SK-N-SH (cell line): ENCODE results near the gene COL1A2. TPM values are rescaled to one million over a fixed set of nuclear protein-coding genes. Genes with fewer than 3 reads are reported as not detected.

Source experiments
- CTCF ChIA-PET: fragments of 300-600, 350-600 bp; formaldehyde crosslinking; extraction: SDS; loops from one replicate; lab custom pipeline; 2021; lab: Yijun Ruan, JAX
- POLR2A ChIA-PET: fragments of 350-600 bp; sonication (Branson Sonifier 250); formaldehyde crosslinking; extraction: SDS; loops from one replicate; lab custom pipeline; 2020; ENCODE audit warnings: antibody characterized with exemption, inconsistent platforms; lab: Yijun Ruan, JAX
- DNase-seq: peaks from one replicate; pipeline ENCODE4 v3.0.0; 2012
- H2AFZ ChIP-seq: fragments of 200-600 bp; sonication (generic); 2 replicates; pipeline ENCODE4 v1.8.1; 2016; ENCODE audit warnings: antibody characterized with exemption, mild to moderate bottlenecking, low read depth
- H3F3A ChIP-seq: fragments of 200-600 bp; sonication (generic); replicated peaks from 2 replicates; pipeline ENCODE3; 2016; ENCODE audit warnings: antibody characterized with exemption, mild to moderate bottlenecking; ENCODE audit not compliant: insufficient read depth
- H3K27ac ChIP-seq, 2 experiments: fragments of 200-500 bp in 1 of 2; fragments of 200-600 bp in 1 of 2; sonication (Bioruptor generic) in 1 of 2; sonication (generic), shearing (Covaris generic) in 1 of 2; 2 replicates each; pipeline versions ENCODE4 v1.5.1 to v1.6.1; 2014 to 2016; ENCODE audit warnings: low read depth in 2 of 2, inconsistent platforms in 1 of 2, low read length in 1 of 2, mild to moderate bottlenecking in 1 of 2, mixed read lengths in 1 of 2
- H3K27me3 ChIP-seq: fragments of 200-600 bp; sonication (generic), shearing (Covaris generic); 2 replicates; pipeline ENCODE4 v1.6.1; 2016; ENCODE audit warnings: mixed run types; ENCODE audit not compliant: insufficient read depth
- H3K36me3 ChIP-seq, 2 experiments: fragments of 200-500 bp in 1 of 2; fragments of 200-600 bp in 1 of 2; sonication (Bioruptor generic) in 1 of 2; sonication (generic) in 1 of 2; replicated peaks in 1 of 2; 2 replicates each; pipeline versions ENCODE3 to v1.5.1; 2014 to 2016; ENCODE audit warnings: low read length in 1 of 2, mild to moderate bottlenecking in 1 of 2; ENCODE audit not compliant: insufficient read depth in 2 of 2, control insufficient read depth in 1 of 2
- H3K4me1 ChIP-seq, 2 experiments: fragments of 200-500 bp in 1 of 2; fragments of 200-600 bp in 1 of 2; sonication (Bioruptor generic) in 1 of 2; sonication (generic), shearing (Covaris generic) in 1 of 2; 2 replicates each; pipeline versions ENCODE4 v1.5.1 to v1.6.1; 2014 to 2016; ENCODE audit warnings: low read depth in 1 of 2, low read length in 1 of 2, mixed run types in 1 of 2; ENCODE audit not compliant: insufficient read depth in 2 of 2, control insufficient read depth in 1 of 2
- H3K4me2 ChIP-seq: fragments of 200-600 bp; sonication (generic), shearing (Covaris generic); 2 replicates; pipeline ENCODE4 v1.6.1; 2017; ENCODE audit warnings: mixed run types
- H3K4me3 ChIP-seq, 2 experiments: fragments of 200-500 bp in 1 of 2; fragments of 200-600 bp in 1 of 2; sonication (Bioruptor generic) in 1 of 2; sonication (generic), shearing (Covaris generic) in 1 of 2; 2 replicates each; pipeline versions ENCODE4 v1.5.1 to v1.8.1; 2014 to 2016; ENCODE audit warnings: low read depth in 2 of 2, inconsistent platforms in 1 of 2, low read length in 1 of 2, mild to moderate bottlenecking in 1 of 2, mixed read lengths in 1 of 2, moderate library complexity in 1 of 2
- H3K79me2 ChIP-seq: fragments of 200-600 bp; sonication (generic); 2 replicates; pipeline ENCODE4 v1.8.1; 2017; ENCODE audit warnings: mild to moderate bottlenecking; ENCODE audit not compliant: insufficient read depth
- H3K9ac ChIP-seq: fragments of 200-600 bp; sonication (generic); 2 replicates; pipeline ENCODE4 v1.6.1; 2017; ENCODE audit warnings: mixed run types
- H3K9me2 ChIP-seq: fragments of 200-600 bp; sonication (generic); 2 replicates; pipeline ENCODE4 v1.6.1; 2017; ENCODE audit warnings: mixed run types
- H3K9me3 ChIP-seq: fragments of 200-600 bp; sonication (generic); 2 replicates; pipeline ENCODE4 v1.6.1; 2017; ENCODE audit warnings: mixed run types, mild to moderate bottlenecking, moderate library complexity
- H4K20me1 ChIP-seq: fragments of 200-600 bp; sonication (generic); 2 replicates; pipeline ENCODE4 v1.6.1; 2017; ENCODE audit warnings: mild to moderate bottlenecking, mixed run types; ENCODE audit not compliant: insufficient read depth
- CHD2 ChIP-seq: fragments of 150-350 bp; IDR thresholded peaks from 2 replicates; pipeline ENCODE4 v1.6.1; 2018; ENCODE audit warnings: low read length; ENCODE audit not compliant: partially characterized antibody
- ELF1 ChIP-seq: IDR thresholded peaks from 2 replicates; pipeline ENCODE4 v1.4.0; 2012
- EP300 ChIP-seq, 2 experiments: IDR thresholded peaks; 2 replicates each; pipeline versions ENCODE4 v1.4.0 to v1.6.1; 2012; ENCODE audit warnings: borderline replicate concordance in 1 of 2, low read depth in 1 of 2, low read length in 1 of 2
- FOSL2 ChIP-seq: IDR thresholded peaks from 2 replicates; pipeline ENCODE4 v1.4.0; 2012; ENCODE audit warnings: low read depth, mild to moderate bottlenecking, moderate library complexity, borderline replicate concordance
- FOXJ3 ChIP-seq: sonication (generic); formaldehyde crosslinking; IDR thresholded peaks from 2 replicates; pipeline ENCODE4 v1.5.1; 2020; ENCODE audit warnings: mild to moderate bottlenecking, missing genetic modification reagents
- JUND ChIP-seq: IDR thresholded peaks from 2 replicates; pipeline ENCODE4 v1.4.0; 2012
- MEF2A ChIP-seq: IDR thresholded peaks from 2 replicates; pipeline ENCODE4 v1.4.0; 2012; ENCODE audit warnings: low read depth, borderline replicate concordance
- MXI1 ChIP-seq: IDR thresholded peaks from 2 replicates; pipeline ENCODE4 v1.6.1; 2012; ENCODE audit warnings: mild to moderate bottlenecking, low read depth, low read length, improper control_type of control experiment
- NFIC ChIP-seq: IDR thresholded peaks from 2 replicates; pipeline ENCODE4 v1.4.0; 2012; ENCODE audit warnings: borderline replicate concordance
- POLR2AphosphoS5 ChIP-seq: IDR thresholded peaks from 2 replicates; pipeline ENCODE4 v1.6.1; 2012; ENCODE audit warnings: low read depth, low read length
- RCOR1 ChIP-seq: fragments of 150-350 bp; IDR thresholded peaks from 2 replicates; pipeline ENCODE4 v1.6.1; 2017; ENCODE audit warnings: antibody characterized with exemption, low read length
- RFX5 ChIP-seq: IDR thresholded peaks from 2 replicates; pipeline ENCODE4 v1.6.1; 2012; ENCODE audit warnings: mild to moderate bottlenecking, improper control_type of control experiment, low read length
- SIN3A ChIP-seq: IDR thresholded peaks from 2 replicates; pipeline ENCODE4 v1.6.1; 2012; ENCODE audit warnings: low read depth, mild to moderate bottlenecking, low read length, moderate library complexity, borderline replicate concordance
- TCF12 ChIP-seq: IDR thresholded peaks from 2 replicates; pipeline ENCODE4 v1.4.0; 2012
- USF1 ChIP-seq: IDR thresholded peaks from 2 replicates; pipeline ENCODE4 v1.4.0; 2012; ENCODE audit warnings: low read depth, borderline replicate concordance
- YY1 ChIP-seq: IDR thresholded peaks from 2 replicates; pipeline ENCODE4 v1.4.0; 2012; ENCODE audit warnings: low read depth, mild to moderate bottlenecking
- WGBS: methylation state at CpG from one replicate; pipeline ENCODE4 v1.1.6; 2017; ENCODE audit warnings: low lambda C conversion rate; 5-methylcytosine and 5-hydroxymethylcytosine counted together
- polyA plus RNA-seq, 3 experiments: library from polyadenylated mRNA; depleted of rRNA; stranded (reverse); fragments of >200 nt; gene quantifications; 2 replicates each; pipeline ENCODE4 v1.2.3, GENCODE V29; 2012
- TF ChIP-seq, protein P1 (sequence below): fragments of 150-350 bp; IDR thresholded peaks from 2 replicates; pipeline ENCODE4 v1.6.1; 2017; ENCODE audit warnings: antibody characterized with exemption, low read length, low read depth, borderline replicate concordance
- TF ChIP-seq, protein P2 (sequence below): IDR thresholded peaks from 2 replicates; pipeline ENCODE4 v1.4.0; 2012; ENCODE audit warnings: low read depth, borderline replicate concordance

The COL1A2 gene
- polyA plus RNA-seq, 1 of the 3 experiments (the other 2 are of a cell fraction): 11.4 TPM

- TF ChIP-seq USF1: no peak
- no peak for TF ChIP-seq ELF1
- no peak for TF ChIP-seq YY1
- TF ChIP-seq MEF2A: no peak
- no peak for TF ChIP-seq NFIC
Measured at GRCh38 chr7:94406696-94407095, 12.0 kb downstream of the COL1A2 start (continued).

DNA sequence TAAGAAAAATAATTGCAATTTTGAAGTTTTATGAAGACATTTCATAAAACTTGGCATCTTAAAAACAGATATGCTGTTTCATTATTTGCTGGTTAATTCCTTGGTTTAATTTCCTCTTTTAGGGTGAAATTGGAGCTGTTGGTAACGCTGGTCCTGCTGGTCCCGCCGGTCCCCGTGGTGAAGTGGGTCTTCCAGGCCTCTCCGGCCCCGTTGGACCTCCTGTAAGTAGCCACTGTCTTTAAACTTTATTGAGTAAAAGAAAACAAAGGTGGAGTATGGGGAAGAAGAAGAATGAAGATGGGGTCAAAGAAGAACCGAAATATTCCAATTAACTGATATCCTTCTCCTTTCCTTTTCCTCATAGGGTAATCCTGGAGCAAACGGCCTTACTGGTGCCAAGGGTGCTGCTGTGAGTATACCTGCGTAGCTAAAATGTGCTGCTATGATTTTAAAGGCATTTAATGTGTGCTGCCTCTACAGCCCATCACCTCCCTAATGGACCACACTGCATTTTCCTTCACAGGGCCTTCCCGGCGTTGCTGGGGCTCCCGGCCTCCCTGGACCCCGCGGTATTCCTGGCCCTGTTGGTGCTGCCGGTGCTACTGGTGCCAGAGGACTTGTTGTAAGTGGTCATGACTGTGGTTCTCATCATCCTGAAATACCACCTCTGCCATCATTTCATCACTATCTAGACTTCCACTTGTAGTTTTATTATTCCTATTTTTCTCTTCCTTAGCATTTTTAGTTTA is 14.7 kb downstream of the COL1A2 start:
- Histone ChIP-seq H3K27ac (no peak overlapping the region; a peak in 1 of 4 replicates), H3K4me3 (no peak overlapping the region), H3K4me2 (no peak overlapping the region), H3F3A (peaks cover 3% of the 10 kb centered on the region), H3K36me3 (no peaks in the 10 kb centered on the region), H3K9me2 (no peaks in the 10 kb centered on the region), H2AFZ (no peak overlapping the region), H3K4me1 (peaks cover 0 to 11% of the 10 kb centered on the region in 2 experiments; a peak in 2 of 4 replicates), H3K9me3 (no peaks in the 10 kb centered on the region), H3K79me2 (no peaks in the 10 kb centered on the region), H4K20me1 (no peaks in the 10 kb centered on the region), H3K9ac (no peak overlapping the region), H3K27me3 (no peaks in the 10 kb centered on the region)
- ChIA-PET POLR2A (no interaction called here), CTCF (interaction anchor here (0.6 to 2.7 kb wide), 4 partner anchors 14 to 506 kb away, joined by 3 to 11 read pairs (median 6); no protein-coding TSS in a partner anchor)
- DNase-seq: no peak
- TF ChIP-seq YY1 (no peak), MEF2A (no peak), RFX5 (no peak)
- 88% methylated on average over 15 of the region's 15 CpGs for WGBS

- H3K4me1 ChIP-seq: peaks cover 0 to 11% of the 10 kb centered on the region in 2 experiments; a peak in 3 of 4 replicates
- H3K4me2 ChIP-seq: no peak overlapping the region
- TF ChIP-seq FOXJ3 (0 out of 2 replicates have a peak, but pooled peaks have one; percentile 29), EP300 (IDR thresholded peaks at IDR 0.05; ENCODE audit: borderline replicate concordance in 1 of 2, low read depth in 1 of 2, low read length in 1 of 2) (peak in 1 of 2 experiments; percentile 62; a peak in 1 of 4 replicates), CHD2 (peak; percentile 68), POLR2AphosphoS5 (no peak), TCF12 (peak; percentile 70), RCOR1 (peak; percentile 87), MXI1 (no peak), SIN3A (no peak), YY1 (no peak), JUND (no peak), FOSL2 (no peak)
- TF ChIP-seq, protein P1, sequence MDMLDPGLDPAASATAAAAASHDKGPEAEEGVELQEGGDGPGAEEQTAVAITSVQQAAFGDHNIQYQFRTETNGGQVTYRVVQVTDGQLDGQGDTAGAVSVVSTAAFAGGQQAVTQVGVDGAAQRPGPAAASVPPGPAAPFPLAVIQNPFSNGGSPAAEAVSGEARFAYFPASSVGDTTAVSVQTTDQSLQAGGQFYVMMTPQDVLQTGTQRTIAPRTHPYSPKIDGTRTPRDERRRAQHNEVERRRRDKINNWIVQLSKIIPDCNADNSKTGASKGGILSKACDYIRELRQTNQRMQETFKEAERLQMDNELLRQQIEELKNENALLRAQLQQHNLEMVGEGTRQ: no peak
- TF ChIP-seq, protein P2, sequence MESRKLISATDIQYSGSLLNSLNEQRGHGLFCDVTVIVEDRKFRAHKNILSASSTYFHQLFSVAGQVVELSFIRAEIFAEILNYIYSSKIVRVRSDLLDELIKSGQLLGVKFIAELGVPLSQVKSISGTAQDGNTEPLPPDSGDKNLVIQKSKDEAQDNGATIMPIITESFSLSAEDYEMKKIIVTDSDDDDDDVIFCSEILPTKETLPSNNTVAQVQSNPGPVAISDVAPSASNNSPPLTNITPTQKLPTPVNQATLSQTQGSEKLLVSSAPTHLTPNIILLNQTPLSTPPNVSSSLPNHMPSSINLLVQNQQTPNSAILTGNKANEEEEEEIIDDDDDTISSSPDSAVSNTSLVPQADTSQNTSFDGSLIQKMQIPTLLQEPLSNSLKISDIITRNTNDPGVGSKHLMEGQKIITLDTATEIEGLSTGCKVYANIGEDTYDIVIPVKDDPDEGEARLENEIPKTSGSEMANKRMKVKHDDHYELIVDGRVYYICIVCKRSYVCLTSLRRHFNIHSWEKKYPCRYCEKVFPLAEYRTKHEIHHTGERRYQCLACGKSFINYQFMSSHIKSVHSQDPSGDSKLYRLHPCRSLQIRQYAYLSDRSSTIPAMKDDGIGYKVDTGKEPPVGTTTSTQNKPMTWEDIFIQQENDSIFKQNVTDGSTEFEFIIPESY: no peak
- no peaks in the 10 kb centered on the region for H3K9me2 ChIP-seq
- H3K27me3 ChIP-seq: no peaks in the 10 kb centered on the region
- H3K4me3 ChIP-seq: no peak overlapping the region
- WGBS: 64% methylated on average over 6 of the region's 6 CpGs
- H3K27ac ChIP-seq: peak overlapping the region; percentile 5 to 79; a peak in 2 of 4 replicates
- DNase-seq: peak; percentile 73
- ChIA-PET POLR2A (interaction anchor here (0.5 kb wide), 1 partner anchor 409 kb away, joined by 5 read pairs; no protein-coding TSS in a partner anchor), CTCF (interaction anchor here (1.5 to 2.7 kb wide), 4 partner anchors 15 to 114 kb away, joined by 5 to 11 read pairs (median 6); partner anchors contain the start of gene COL1A2)
- H3K9ac ChIP-seq: no peak overlapping the region
- no peak overlapping the region for H2AFZ ChIP-seq
- no peaks in the 10 kb centered on the region for H3K9me3 ChIP-seq
- H3K36me3 ChIP-seq: no peaks in the 10 kb centered on the region
- no peaks in the 10 kb centered on the region for H3K79me2 ChIP-seq
- peaks cover 7% of the 10 kb centered on the region for H3F3A ChIP-seq
- H4K20me1 ChIP-seq: no peaks in the 10 kb centered on the region
Measured at GRCh38 chr7:94410413-94411187, 15.9 kb downstream of the COL1A2 start.
